Glutamatergic neuron (in vitro differentiated cells): ENCODE results near the gene SNX32. TPM values are rescaled to one million over a fixed set of nuclear protein-coding genes. Genes with fewer than 3 reads are reported as not detected.

Experiments used
- DNase-seq: peaks from one replicate; pipeline ENCODE4 v3.0.0; 2022
- H3K27ac Mint-ChIP-seq: one replicate; pipeline ENCODE4 v1.8.0; 2020; ENCODE audit warnings: mild to moderate bottlenecking, mixed read lengths, inconsistent platforms; ENCODE audit not compliant: unreplicated experiment
- H3K27me3 Mint-ChIP-seq: one replicate; pipeline ENCODE4 v1.8.0; 2020; ENCODE audit warnings: mild to moderate bottlenecking, moderate library complexity, mixed read lengths, inconsistent platforms; ENCODE audit not compliant: unreplicated experiment
- H3K36me3 Mint-ChIP-seq: one replicate; pipeline ENCODE4 v1.8.0; 2020; ENCODE audit warnings: mild to moderate bottlenecking, mixed read lengths, inconsistent platforms; ENCODE audit not compliant: unreplicated experiment
- H3K4me1 Mint-ChIP-seq: one replicate; pipeline ENCODE4 v1.8.0; 2020; ENCODE audit warnings: mild to moderate bottlenecking, low read depth, mixed read lengths, inconsistent platforms; ENCODE audit not compliant: unreplicated experiment
- H3K4me3 Mint-ChIP-seq: one replicate; pipeline ENCODE4 v1.8.0; 2020; ENCODE audit warnings: mild to moderate bottlenecking, mixed read lengths, inconsistent platforms; ENCODE audit not compliant: unreplicated experiment
- H3K9me3 Mint-ChIP-seq: one replicate; pipeline ENCODE4 v1.8.0; 2020; ENCODE audit warnings: mild to moderate bottlenecking, moderate library complexity, mixed read lengths, inconsistent platforms; ENCODE audit not compliant: unreplicated experiment
- total RNA-seq: library from RNA; stranded (reverse); fragmentation: NEBNext Ultra II Directional; extraction: Animal tissue kit (Norgen Biotek cat#: 25700); gene quantifications from one replicate; pipeline ENCODE4 v1.2.1, GENCODE V29; 2021; ENCODE audit not compliant: unreplicated experiment
- TF ChIP-seq, protein P1 (sequence below): fragments of 200-600 bp; sonication (generic); IDR thresholded peaks from one replicate; pipeline ENCODE4 v1.5.0; 2021; ENCODE audit not compliant: partially characterized antibody, unreplicated experiment

The SNX32 gene
- total RNA-seq, 1 donor from 2014 or later: 14.7 TPM

DNA sequence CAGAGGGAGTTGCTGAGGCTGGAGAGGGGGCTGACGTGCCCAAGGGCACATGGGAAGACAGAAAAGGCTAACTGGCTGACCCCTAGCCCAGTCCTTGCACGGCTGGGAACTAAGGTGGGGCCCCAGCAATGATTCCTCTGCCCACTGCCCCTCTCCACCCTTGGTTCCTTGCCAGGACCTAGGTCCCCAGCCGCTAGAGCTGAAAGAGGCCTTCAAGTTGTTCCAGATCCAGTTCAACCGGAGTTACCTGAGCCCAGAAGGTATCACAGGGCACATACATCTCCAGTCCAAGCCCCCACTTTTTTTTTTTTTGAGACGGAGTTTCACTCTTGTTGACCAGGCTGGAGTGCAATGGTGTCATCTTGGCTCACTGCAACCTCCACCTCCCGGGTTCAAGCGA, 46.3 kb downstream of the SNX32 start:
- H3K4me1 Mint-ChIP-seq: peaks cover 5% of the 10 kb centered on the region
- no peaks in the 10 kb centered on the region for H3K36me3 Mint-ChIP-seq
- H3K9me3 Mint-ChIP-seq: peaks cover 7% of the 10 kb centered on the region
- H3K4me3 Mint-ChIP-seq: no peak overlapping the region
- DNase-seq: no peak
- peaks cover 4% of the 10 kb centered on the region for H3K27me3 Mint-ChIP-seq
- TF ChIP-seq, protein P1, sequence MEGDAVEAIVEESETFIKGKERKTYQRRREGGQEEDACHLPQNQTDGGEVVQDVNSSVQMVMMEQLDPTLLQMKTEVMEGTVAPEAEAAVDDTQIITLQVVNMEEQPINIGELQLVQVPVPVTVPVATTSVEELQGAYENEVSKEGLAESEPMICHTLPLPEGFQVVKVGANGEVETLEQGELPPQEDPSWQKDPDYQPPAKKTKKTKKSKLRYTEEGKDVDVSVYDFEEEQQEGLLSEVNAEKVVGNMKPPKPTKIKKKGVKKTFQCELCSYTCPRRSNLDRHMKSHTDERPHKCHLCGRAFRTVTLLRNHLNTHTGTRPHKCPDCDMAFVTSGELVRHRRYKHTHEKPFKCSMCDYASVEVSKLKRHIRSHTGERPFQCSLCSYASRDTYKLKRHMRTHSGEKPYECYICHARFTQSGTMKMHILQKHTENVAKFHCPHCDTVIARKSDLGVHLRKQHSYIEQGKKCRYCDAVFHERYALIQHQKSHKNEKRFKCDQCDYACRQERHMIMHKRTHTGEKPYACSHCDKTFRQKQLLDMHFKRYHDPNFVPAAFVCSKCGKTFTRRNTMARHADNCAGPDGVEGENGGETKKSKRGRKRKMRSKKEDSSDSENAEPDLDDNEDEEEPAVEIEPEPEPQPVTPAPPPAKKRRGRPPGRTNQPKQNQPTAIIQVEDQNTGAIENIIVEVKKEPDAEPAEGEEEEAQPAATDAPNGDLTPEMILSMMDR: no peak
- no peak overlapping the region for H3K27ac Mint-ChIP-seq

DNA sequence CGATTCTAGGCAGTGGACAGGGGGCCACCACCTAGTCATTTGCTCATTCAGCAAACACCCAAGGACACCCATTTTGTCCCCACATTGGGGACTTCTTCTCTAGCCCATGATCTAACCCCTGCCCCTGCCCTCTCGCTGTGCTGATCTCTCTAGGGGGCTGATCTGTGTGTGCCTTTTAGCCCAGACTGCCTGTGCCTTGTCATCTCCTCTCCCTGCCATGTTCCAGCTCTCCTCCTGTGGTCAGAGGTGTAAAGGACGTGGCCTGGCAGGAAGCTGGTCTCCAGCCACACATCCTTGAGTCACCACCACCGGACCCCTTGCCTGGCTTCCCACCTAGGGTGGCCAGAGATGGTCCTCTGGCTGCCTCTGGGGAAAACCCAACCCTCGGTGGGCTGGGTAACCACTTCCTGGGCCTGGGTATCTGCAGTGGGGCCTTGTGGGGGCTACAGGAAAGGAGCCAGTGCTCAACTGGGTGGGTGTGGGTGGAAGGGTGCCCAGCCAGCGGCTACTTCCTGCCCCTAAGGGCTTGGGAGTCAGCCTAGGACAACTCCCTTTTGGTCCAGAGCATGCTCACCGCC, 47.2 kb downstream of the SNX32 start:
- Mint-ChIP-seq H3K27me3 (peaks cover 4% of the 10 kb centered on the region), H3K9me3 (peaks cover 7% of the 10 kb centered on the region), H3K36me3 (no peaks in the 10 kb centered on the region), H3K27ac (no peak overlapping the region), H3K4me3 (no peak overlapping the region), H3K4me1 (peaks cover 5% of the 10 kb centered on the region)
- DNase-seq: no peak
- TF ChIP-seq, protein P1: no peak

DNA sequence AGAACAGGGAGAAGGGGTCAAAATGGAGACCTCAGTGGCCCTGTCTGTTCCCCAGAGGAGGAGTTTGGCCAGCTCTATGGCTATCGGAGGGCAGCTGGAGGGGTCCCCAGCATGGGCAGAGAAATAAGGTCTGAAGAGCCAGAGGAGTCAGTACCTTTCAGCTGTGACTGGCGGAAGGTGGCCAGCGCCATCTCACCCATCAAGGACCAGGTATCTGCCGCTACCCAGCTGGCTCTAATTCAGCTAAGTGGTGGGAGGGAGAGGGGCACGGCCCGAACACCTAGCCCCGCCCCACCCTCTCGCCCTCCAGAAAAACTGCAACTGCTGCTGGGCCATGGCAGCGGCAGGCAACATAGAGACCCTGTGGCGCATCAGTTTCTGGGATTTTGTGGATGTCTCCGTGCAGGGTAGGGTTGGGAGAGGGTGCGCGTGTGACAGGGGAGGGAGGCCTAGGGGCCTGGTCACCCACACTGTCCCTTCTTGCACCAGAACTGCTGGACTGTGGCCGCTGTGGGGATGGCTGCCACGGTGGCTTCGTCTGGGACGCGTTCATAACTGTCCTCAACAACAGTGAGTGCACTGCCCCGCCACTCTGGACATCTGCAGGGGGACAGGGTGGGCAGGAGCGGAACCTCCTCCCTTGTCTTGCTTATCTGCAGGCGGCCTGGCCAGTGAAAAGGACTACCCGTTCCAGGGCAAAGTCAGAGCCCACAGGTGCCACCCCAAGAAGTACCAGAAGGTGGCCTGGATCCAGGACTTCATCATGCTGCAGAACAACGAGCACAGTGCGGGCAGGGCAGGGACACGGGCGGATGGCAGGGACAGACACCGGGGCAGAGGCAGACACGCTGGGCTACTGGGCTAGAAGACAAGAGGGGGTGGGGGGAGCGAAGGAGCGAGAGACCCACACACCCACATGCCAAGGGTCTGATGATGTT, 48.6 kb downstream of the SNX32 start:
- DNase-seq: no peak
- Mint-ChIP-seq H3K4me3 (no peak overlapping the region), H3K4me1 (peaks cover 11% of the 10 kb centered on the region), H3K36me3 (no peaks in the 10 kb centered on the region), H3K27ac (no peak overlapping the region), H3K9me3 (peaks cover 13% of the 10 kb centered on the region), H3K27me3 (peaks cover 4% of the 10 kb centered on the region)
- TF ChIP-seq, protein P1: no peak

DNA sequence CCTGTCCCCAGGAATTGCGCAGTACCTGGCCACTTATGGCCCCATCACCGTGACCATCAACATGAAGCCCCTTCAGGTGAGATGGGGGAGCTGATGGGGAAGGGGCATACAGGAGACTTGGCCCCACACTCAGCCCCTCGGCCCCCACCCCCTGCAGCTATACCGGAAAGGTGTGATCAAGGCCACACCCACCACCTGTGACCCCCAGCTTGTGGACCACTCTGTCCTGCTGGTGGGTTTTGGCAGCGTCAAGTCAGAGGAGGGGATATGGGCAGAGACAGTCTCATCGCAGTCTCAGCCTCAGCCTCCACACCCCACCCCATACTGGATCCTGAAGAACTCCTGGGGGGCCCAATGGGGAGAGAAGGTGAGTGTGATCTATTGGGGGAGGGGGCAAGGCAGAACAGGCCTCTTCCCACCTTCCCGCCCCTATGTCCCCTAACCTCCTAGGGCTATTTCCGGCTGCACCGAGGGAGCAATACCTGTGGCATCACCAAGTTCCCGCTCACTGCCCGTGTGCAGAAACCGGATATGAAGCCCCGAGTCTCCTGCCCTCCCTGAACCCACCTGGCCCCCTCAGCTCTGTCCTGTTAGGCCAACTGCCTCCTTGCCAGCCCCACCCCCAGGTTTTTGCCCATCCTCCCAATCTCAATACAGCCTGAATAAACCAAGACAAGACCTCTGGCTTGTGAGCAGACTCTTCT, 49.4 kb downstream of the SNX32 start:
- Mint-ChIP-seq H3K27me3 (peaks cover 7% of the 10 kb centered on the region), H3K4me1 (peaks cover 11% of the 10 kb centered on the region), H3K4me3 (no peak overlapping the region), H3K9me3 (peaks cover 13% of the 10 kb centered on the region), H3K36me3 (no peaks in the 10 kb centered on the region), H3K27ac (no peak overlapping the region)
- TF ChIP-seq, protein P1: no peak
- no peak for DNase-seq
